GM19099 (cell line): Measurements from ENCODE around the gene MYH15.

Source experiments
- POLR2A ChIP-seq: IDR thresholded peaks from 3 replicates; pipeline ENCODE4 v1.6.1; 2011; ENCODE audit warnings: low read depth; ENCODE audit not compliant: insufficient read length; ENCODE audit errors: extremely low read depth

The MYH15 gene

DNA sequence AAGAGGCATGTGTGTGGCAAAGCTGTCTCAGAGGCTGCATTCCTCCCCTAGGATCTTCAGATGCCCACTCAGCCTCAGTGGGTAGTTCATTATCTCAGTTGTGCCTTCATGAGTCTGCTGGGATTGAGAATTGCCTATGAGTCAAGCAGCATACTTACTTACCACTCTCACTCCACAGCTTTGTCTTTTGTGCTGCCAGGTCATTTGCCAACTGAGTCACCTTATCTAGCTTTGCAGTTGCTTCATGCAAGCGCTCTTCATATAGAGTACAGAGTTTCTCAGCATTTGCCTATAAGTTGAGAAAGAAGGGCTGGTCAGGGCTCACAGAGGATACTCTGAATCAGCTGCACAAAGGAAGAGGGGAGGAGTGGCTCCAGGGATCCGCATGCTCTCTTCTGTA lies 89.5 kb downstream of the MYH15 start:
- no peak for TF ChIP-seq POLR2A

DNA sequence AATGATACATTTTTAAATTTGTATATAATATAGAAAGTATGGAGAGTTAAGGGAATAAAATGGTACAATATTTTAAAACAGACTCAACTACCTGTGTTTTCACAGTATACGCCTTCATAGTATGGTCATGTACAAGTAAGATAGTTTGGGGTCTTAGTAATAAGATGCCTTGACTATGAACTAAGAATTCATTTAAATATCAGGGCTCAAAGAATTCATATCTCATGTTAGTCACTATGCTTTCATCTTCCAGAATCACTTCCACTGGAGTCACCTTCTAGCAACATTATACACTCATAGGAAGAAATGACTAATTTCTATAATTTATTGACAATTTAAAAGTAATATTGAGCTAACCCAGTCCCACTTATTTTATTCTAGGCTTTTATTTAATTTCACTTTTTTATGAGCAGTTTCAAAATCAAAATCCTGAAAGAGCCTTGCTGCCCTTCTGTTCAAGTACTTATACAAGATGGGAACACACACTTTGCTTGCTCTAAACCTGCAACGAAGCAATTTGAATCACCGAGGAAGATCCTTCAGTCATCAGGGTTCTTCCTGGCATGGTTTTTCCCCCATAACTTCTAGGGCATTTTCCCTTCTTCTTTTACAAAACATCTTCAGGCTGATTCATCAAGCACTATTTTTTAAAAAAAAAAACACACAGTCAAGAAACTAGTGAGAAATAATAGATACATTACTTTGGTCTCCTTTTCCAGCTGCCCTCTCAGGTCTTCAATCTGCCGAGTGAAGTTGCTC lies 94.1 kb downstream of the MYH15 start:
- TF ChIP-seq POLR2A: no peak

DNA sequence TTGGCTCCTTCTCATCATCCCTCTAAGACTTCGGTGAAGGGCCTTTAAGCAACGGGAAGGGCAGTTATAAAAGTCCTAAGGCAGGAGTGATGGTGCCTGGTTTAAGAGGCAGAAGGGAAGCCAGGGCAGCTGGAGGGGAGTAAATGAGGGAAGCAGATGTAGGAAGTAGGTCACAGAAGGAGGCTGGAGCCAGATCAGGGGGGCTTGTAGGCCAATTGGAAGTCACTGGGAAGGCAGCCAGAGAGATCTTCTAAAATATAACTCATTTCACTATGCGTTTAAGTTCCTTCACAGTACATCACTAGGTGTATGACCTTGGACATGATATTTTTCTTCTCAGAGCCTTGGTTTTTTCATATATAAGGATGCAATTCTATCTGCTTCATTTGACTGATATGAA lies 94.7 kb downstream of the MYH15 start:
- no peak for TF ChIP-seq POLR2A

DNA sequence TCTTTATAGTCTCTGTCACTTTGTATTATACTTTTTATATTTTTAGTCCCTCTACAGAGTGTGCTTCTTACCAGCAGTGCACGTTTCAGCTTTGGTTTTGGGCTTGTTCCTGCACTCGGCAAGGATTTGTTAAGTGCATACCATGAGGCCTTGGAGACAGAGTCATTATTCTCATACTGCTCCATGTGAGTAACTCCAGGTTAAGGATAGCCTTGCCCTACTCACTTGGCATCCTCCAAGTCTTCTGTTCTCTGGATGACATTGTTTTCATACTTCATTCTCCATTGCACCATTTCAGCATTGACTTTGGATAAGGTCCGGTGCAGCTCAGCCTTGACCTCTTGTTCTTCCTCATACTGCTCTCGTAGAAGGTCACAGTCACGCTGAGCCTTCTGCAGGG lies 96.4 kb downstream of the MYH15 start:
- no peak for TF ChIP-seq POLR2A

DNA sequence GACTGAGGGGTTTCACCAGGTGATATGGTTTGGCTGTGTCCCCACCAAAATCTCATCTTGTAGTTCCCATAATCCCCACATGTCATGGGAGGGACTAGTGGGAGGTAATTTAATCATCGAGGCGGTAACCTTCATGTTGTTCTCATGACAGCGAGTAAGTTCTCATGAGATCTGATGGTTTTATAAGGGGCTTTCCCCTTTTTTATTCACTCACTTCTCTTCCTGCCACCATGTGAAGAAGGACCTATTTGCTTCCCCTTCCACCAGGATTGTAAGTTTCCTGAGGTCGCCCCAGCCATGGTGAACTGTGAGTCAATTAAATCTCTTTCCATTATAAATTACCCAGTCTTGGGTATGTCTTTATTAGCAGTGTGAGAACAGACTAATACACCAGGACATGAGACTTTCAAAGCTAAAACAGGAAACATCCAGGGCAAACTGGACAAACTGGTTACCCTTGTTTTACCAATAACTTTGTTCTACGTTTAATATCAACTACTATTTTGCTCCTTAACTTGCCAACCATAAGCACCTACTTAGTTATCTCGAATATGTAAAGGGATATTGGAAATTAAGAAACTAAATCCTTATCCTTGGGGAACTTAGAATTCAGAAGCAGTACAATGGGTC lies 98.2 kb downstream of the MYH15 start:
- no peak for TF ChIP-seq POLR2A

DNA sequence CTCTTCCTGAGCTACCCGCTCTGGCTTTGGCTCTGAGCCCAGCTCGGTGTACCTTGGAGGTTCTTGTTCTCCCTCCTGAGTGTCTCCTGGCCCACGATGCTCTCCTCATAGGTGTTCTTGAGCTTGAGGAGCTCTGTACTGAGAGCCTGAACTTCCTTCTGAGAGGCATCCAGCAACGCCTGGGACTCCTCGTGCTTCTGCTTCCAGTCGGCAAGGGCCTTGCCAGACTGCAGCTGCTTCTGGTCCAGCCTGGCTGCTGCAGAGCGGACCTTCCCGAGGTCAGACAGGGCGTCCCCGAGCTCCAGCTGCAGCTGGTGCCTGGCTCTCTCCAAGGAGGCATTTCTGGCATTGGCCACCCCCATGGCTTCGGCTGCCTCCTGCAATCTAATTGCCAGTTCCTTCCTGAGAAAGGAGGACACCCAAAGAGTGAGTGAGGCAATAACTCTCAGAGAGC lies 99.8 kb downstream of the MYH15 start:
- TF ChIP-seq POLR2A: no peak

DNA sequence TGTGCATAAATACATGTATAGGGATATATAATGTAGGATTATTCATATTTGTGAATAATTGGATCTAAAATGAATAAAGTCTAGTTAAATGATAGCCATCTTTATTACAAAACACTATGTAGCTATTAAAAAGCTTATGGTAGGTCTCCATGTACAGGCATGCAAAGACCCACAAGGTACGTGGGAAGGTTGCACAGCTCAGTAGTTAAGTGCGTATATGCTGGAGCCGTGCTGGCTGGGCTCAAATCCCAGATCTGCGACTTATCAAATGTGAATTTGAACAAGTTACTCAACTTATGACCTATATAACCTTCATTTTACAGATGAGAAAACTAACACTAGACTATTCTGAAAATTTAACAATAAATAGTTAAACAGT lies 100.6 kb downstream of the MYH15 start:
- TF ChIP-seq POLR2A: no peak

DNA sequence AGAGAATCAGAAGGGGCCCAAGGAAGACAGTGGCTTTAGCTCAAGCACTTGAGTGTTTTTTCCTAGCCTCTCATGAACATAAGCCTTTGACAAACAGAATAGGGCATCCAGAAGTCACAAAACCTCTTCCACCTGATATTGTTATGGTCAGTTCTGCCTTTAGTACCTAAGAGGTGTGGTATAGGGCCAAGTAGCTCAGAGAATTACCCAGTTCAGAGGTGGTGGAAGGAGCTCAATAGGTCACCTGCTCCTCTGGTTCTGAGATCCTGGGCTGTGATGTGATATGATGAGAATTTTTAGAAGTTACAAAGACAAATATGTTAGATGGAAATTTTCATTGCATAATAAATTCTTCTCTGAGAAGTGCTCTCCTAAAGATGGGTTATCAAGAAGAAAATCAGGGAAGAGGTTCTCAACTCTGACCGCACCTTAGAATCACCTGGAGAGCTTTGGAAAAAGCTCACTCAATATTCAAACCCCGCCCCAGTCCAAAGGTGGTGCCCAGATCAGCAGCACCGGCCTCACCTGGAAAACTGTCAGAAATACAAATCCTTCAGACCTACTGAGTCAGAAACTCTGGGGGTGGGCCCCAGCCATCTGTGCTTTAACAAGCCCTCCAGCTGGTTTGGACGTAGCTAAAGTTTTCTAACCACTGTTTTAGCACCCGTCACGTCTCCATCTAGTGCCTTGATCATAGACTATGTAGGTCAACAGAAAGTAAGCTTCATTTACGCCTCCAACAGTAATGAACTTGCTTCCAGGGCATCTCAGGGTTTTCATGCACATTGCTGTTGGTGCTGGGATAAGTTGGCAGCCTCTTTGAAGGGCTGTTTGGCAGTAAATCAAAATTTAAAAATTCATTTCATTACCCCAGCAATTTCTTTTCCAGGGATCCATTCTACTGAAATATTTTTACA lies 101.3 kb downstream of the MYH15 start:
- no peak for TF ChIP-seq POLR2A

DNA sequence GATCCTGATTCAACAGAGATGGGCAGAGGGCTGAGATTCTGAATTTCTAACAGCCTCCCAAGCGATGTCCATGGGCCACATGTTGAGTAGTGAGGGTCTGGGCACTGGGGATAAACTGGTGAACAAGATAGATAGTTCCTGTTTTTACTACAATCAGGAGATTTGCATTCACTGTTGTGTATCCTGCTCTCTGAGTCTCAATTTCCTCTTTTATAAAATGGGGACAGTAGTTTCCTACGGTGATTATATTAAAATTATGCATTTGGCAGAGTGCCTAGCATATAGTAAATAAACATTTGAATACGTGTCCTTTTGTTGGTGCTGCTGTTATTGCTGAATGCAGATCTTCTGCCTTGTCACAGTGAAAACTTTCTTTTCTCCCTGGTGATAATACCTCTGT lies 102.5 kb downstream of the MYH15 start:
- no peak for TF ChIP-seq POLR2A

DNA sequence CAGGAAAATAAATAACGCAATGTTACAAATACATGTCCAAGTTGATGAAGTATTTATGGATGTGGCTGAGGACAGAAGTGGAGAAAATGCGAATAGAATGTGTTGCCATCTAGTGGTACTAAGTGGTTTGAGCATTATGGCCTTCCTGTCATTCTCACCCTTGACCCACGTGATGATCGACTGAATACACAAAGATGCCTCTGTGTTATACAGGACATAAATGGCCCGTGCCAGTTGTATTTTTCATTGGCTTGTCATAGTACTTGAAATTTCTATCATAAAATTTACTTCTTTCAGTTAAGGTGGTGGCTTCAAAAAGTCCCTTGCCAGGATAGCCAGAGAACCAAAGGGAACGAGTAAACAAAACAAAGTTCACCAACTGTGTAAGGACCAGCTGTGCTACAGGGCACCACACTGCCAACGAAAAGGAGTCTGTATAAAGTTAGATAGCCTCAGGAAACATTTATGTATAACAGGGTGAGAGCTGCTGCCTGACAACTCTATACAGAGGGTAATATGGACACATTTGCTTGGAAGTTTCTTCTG lies 103.7 kb downstream of the MYH15 start:
- TF ChIP-seq POLR2A: no peak

DNA sequence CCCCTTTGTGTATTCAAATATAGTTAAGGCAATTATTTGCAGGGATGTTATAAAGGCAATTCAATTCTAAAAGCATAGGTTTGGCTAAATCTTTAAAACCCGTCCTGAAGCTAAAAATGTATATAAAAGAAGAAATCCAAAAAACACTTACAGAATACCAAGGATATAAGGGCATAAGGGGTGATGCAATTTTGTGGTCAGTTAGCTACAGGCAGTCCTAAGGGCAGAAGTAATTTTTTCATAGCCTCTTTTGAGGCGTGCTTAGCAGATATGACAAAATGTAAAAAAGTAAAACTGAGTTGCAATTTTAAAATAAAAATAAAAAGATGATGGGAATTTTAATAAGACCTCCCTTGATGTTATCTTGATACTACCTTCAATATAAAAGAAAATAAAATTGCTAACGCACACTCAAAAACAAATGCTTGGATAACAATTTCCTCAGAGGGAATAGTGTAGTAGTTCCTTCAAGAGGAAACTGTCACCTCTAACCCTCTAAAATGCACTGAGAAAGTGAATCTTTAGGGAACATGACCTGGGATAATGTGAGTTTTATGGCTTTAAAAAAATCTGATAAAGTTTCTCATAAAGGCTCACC lies 104.2 kb downstream of the MYH15 start:
- TF ChIP-seq POLR2A: no peak

DNA sequence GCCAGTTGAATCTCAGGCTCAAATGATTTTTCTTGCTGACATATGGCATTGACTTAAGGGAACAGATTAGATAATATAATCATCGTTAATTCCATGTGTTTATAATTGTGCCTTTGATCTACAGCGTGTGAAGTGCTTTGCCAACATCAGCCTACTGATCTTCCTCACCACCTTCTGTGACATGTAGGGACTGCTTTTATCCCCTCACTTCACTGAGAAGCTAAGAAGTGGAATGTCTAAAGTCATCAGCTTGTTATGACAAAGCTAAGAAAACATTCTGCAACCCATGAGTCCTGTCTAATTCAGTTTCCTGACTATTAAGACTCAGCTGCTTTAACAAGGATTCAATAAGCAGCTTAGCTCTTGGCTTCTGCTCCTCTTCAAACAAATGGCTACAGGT lies 106.0 kb downstream of the MYH15 start:
- no peak for TF ChIP-seq POLR2A

DNA sequence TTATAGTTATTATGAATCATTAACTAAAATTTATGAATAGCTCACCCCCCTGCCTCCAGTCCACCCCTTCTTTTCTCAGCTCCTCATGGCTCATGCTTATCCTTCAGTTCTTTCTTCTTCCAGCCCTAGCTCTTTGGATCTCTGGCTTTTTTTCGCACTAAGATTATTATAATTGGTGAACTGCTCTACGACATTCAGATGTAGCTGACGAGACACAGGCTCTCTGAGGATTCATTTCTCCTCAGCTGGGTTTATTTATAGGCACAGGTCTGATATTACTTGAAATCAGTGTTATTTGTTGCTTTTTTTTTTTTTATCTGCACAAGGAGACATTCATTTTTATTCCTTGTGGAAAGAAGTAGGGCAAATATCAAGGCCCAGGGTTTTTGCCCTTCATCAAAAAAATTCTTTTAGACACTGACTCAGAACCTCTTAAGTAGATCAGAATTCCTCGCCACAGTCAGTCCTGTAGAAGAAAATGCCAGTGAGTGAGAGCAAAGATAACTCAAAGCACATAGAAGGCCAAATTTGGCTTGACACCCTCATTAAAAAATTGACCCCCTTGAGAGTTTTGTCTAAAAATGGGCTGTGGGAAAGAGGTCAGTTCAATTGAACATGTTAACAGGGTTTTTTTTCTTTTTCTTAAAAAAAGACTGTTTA lies 106.6 kb downstream of the MYH15 start:
- TF ChIP-seq POLR2A: no peak

DNA sequence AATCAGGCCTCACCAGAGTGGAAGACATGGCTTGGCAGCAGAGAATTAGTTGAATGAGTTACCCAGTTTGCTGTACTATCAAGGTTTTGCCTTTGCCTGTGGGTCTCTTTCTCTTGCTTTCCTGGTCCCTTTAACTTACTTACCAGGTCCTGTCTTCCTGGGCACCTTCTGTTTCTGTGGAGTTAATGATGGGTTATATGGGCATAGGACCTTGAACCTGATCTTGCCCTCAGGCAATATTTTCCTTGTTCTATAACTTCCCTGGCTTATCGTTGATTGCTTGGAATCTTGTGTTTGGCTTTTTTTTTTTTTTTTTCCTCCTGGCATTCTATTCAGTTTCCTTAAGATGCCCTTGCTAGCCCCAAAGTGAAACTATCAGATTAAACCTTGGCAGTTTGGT lies 107.2 kb downstream of the MYH15 start:
- TF ChIP-seq POLR2A: no peak
